CD14-positive monocyte (primary cell): ENCODE results near the gene FBXL5. TPM values are rescaled to one million over a fixed set of nuclear protein-coding genes. Genes with fewer than 3 reads are reported as not detected.

Source experiments
- DNase-seq, 3 donors: peaks; one replicate each; pipeline ENCODE4 v3.0.0-alpha.2; 2011 to 2022
- H2AFZ ChIP-seq: 2 replicates; pipeline ENCODE4 v1.6.0; 2012; ENCODE audit warnings: mild to moderate bottlenecking, low read depth, low read length, inconsistent platforms; ENCODE audit not compliant: insufficient read depth, poor library complexity, severe bottlenecking
- H3K27ac ChIP-seq, 2 donors: 1 replicate in 1 of 2; 2 replicates in 1 of 2; pipeline ENCODE4 v1.5.1; 2012 to 2013; ENCODE audit warnings: low read length in 2 of 2, control low read depth in 1 of 2, inconsistent platforms in 1 of 2, low read depth in 1 of 2, mild to moderate bottlenecking in 1 of 2
- H3K27me3 ChIP-seq, 2 donors: one replicate each; pipeline versions ENCODE4 v1.6.0 to v1.6.1; 2011 to 2013; ENCODE audit warnings: low read length in 2 of 2; ENCODE audit not compliant: control insufficient read depth in 2 of 2, insufficient read depth in 2 of 2
- H3K36me3 ChIP-seq, 2 donors: replicated peaks in 1 of 2; 1 replicate in 1 of 2; 2 replicates in 1 of 2; pipeline versions ENCODE4 v1.5.1 to v1.6.1; 2012 to 2013; ENCODE audit warnings: low read length in 2 of 2, control low read depth in 1 of 2, inconsistent platforms in 1 of 2, mild to moderate bottlenecking in 1 of 2; ENCODE audit not compliant: insufficient read depth in 2 of 2, control insufficient read depth in 1 of 2
- H3K4me1 ChIP-seq, 2 donors: 1 replicate in 1 of 2; 2 replicates in 1 of 2; pipeline versions ENCODE4 v1.5.1 to v1.6.1; 2012 to 2013; ENCODE audit warnings: low read length in 2 of 2, control low read depth in 1 of 2, inconsistent platforms in 1 of 2, mild to moderate bottlenecking in 1 of 2, moderate library complexity in 1 of 2; ENCODE audit not compliant: insufficient read depth in 2 of 2, control insufficient read depth in 1 of 2
- H3K4me2 ChIP-seq: replicated peaks from 2 replicates; pipeline ENCODE3; 2012; ENCODE audit warnings: low read length, moderate library complexity, mild to moderate bottlenecking; ENCODE audit not compliant: poor library complexity, severe bottlenecking; ENCODE audit errors: extremely low read depth
- H3K4me3 ChIP-seq, 3 experiments: fragments of 200-600 bp in 1 of 3; sonication (generic) in 1 of 3; replicated peaks in 1 of 3; 1 replicate in 2 of 3; 2 replicates in 1 of 3; pipeline ENCODE4 v1.5.1; 2011 to 2013; ENCODE audit warnings: low read length in 3 of 3, mild to moderate bottlenecking in 3 of 3, control low read depth in 2 of 3, low read depth in 2 of 3, inconsistent platforms in 1 of 3, moderate library complexity in 1 of 3
- H3K79me2 ChIP-seq: 2 replicates; pipeline ENCODE4 v1.6.0; 2012; ENCODE audit warnings: mild to moderate bottlenecking, control low read depth, inconsistent platforms, low read length, moderate library complexity; ENCODE audit not compliant: insufficient read depth
- H3K9ac ChIP-seq: 2 replicates; pipeline ENCODE4 v1.6.0; 2017; ENCODE audit warnings: low read length, mild to moderate bottlenecking; ENCODE audit not compliant: insufficient read depth, poor library complexity, severe bottlenecking
- H3K9me3 ChIP-seq, 2 donors: replicated peaks in 1 of 2; 1 replicate in 1 of 2; 2 replicates in 1 of 2; pipeline versions ENCODE4 v1.5.1 to v1.6.1; 2012 to 2013; ENCODE audit warnings: low read length in 2 of 2, control low read depth in 1 of 2; ENCODE audit not compliant: control insufficient read depth in 1 of 2, insufficient read depth in 1 of 2
- H4K20me1 ChIP-seq: 2 replicates; pipeline ENCODE4 v1.6.0; 2012; ENCODE audit warnings: mild to moderate bottlenecking, low read length, control low read depth, moderate library complexity; ENCODE audit not compliant: insufficient read depth
- H3K27ac Mint-ChIP-seq, 7 donors: one replicate each; pipeline ENCODE4 v1.8.0; 2020; ENCODE audit warnings: mild to moderate bottlenecking in 7 of 7, mixed read lengths in 7 of 7, moderate library complexity in 6 of 7, inconsistent platforms in 2 of 7
- H3K27me3 Mint-ChIP-seq, 3 donors: one replicate each; pipeline ENCODE4 v1.8.0; 2021 to 2022; ENCODE audit warnings: low read depth in 3 of 3, mild to moderate bottlenecking in 3 of 3, mixed read lengths in 3 of 3, moderate library complexity in 3 of 3, inconsistent platforms in 1 of 3
- H3K36me3 Mint-ChIP-seq, 2 donors: one replicate each; pipeline ENCODE4 v1.8.0; 2020; ENCODE audit warnings: mixed read lengths in 2 of 2, inconsistent platforms in 1 of 2, mild to moderate bottlenecking in 1 of 2
- H3K4me1 Mint-ChIP-seq: one replicate; pipeline ENCODE4 v1.8.0; 2020; ENCODE audit warnings: mild to moderate bottlenecking, mixed read lengths
- H3K4me3 Mint-ChIP-seq, 2 donors: one replicate each; pipeline ENCODE4 v1.8.0; 2020; ENCODE audit warnings: mild to moderate bottlenecking in 2 of 2, mixed read lengths in 2 of 2, moderate library complexity in 1 of 2
- H3K9me3 Mint-ChIP-seq, 7 donors: one replicate each; pipeline ENCODE4 v1.8.0; 2020 to 2022; ENCODE audit warnings: mixed read lengths in 7 of 7, mild to moderate bottlenecking in 6 of 7, moderate library complexity in 6 of 7, inconsistent platforms in 2 of 7
- CTCF ChIP-seq: fragments of 200-600 bp; IDR thresholded peaks from one replicate; pipeline ENCODE4 v1.8.0; 2022; ENCODE audit warnings: antibody characterized with exemption, mild to moderate bottlenecking
- WGBS: methylation state at CpG from one replicate; pipeline ENCODE4 v1.1.5; 2013; ENCODE audit warnings: missing lambda C conversion rate; ENCODE audit not compliant: insufficient coverage; 5-methylcytosine and 5-hydroxymethylcytosine counted together
- intact Hi-C, 2 donors: fragments of 100-400 bp; cut with micrococcal nuclease; formaldehyde crosslinking; loops; one replicate each; pipeline versions ENCODE4 v1.15.0 to v1.15.1; 2023
- polyA plus RNA-seq, 3 donors: library from polyadenylated mRNA; depleted of rRNA in 1 of 3; unstranded in 2 of 3; stranded (reverse) in 1 of 3; fragments of 300-500 nt in 2 of 3; fragments of >200 nt in 1 of 3; fragmentation: Illumina TruSeq in 2 of 3; gene quantifications; 1 replicate in 2 of 3; 2 replicates in 1 of 3; pipeline ENCODE4 v1.2.3, GENCODE V29; 2012 to 2021

Gene FBXL5
- polyA plus RNA-seq, 3 donors: 172 to 518 (median 484) TPM

- H3K27me3 Mint-ChIP-seq: no peaks in the 10 kb centered on the region
- no CpG with 5 or more reads among the region's 2 CpGs for WGBS
- H2AFZ ChIP-seq: no peak overlapping the region
- no peak for TF ChIP-seq CTCF
- no peaks in the 10 kb centered on the region for H3K9me3 Mint-ChIP-seq
- H3K4me1 ChIP-seq: no peaks in the 10 kb centered on the region
- H3K4me1 Mint-ChIP-seq: no peaks in the 10 kb centered on the region
- peaks cover 0 to 13% of the 10 kb centered on the region in 2 donors for H3K36me3 ChIP-seq
- no peak overlapping the region for H3K4me3 Mint-ChIP-seq
- intact Hi-C loops: no loop called here
- H3K27me3 ChIP-seq: no peaks in the 10 kb centered on the region
- no peaks in the 10 kb centered on the region for H3K9me3 ChIP-seq
- no peak overlapping the region for H3K27ac Mint-ChIP-seq
- peaks cover 5% of the 10 kb centered on the region for H4K20me1 ChIP-seq
- no peak overlapping the region for H3K4me2 ChIP-seq
- H3K4me3 ChIP-seq: no peak overlapping the region
- peaks cover 17 to 19% of the 10 kb centered on the region in 2 donors for H3K36me3 Mint-ChIP-seq
- no peak overlapping the region for H3K27ac ChIP-seq
- no peak overlapping the region for H3K9ac ChIP-seq
- DNase-seq: no peak
- H3K79me2 ChIP-seq: no peaks in the 10 kb centered on the region
These were observed 79.2 kb downstream of the FBXL5 start for GRCh38 chr4:15575966-15576365.

- Mint-ChIP-seq H3K27me3 (no peaks in the 10 kb centered on the region), H3K4me3 (no peak overlapping the region), H3K36me3 (peaks cover 53 to 57% of the 10 kb centered on the region in 2 donors), H3K27ac (no peak overlapping the region), H3K9me3 (peaks cover 0 to 2% (median 0%) of the 10 kb centered on the region in 7 donors), H3K4me1 (no peaks in the 10 kb centered on the region)
- TF ChIP-seq CTCF: no peak
- H3K4me3 ChIP-seq: no peak overlapping the region
- WGBS: no CpG with 5 or more reads among the region's 5 CpGs
- no peak for DNase-seq
- no peak overlapping the region for H3K27ac ChIP-seq
- H3K4me2 ChIP-seq: no peak overlapping the region
- no peaks in the 10 kb centered on the region for H4K20me1 ChIP-seq
- H3K9me3 ChIP-seq: no peaks in the 10 kb centered on the region
- no peak overlapping the region for H2AFZ ChIP-seq
- H3K79me2 ChIP-seq: no peaks in the 10 kb centered on the region
- H3K36me3 ChIP-seq: peaks cover 43 to 60% of the 10 kb centered on the region in 2 donors
- no peaks in the 10 kb centered on the region for H3K27me3 ChIP-seq
- intact Hi-C loops: no loop called here
- no peak overlapping the region for H3K9ac ChIP-seq
- no peaks in the 10 kb centered on the region for H3K4me1 ChIP-seq
These were observed 85.4 kb downstream of the FBXL5 start for GRCh38 chr4:15569746-15570145.
